HG02798 (cell line): ENCODE data around the gene CIPC.

ENCODE experiments used
- ATAC-seq: cut with Tn5 transposase; IDR thresholded peaks from one replicate; pipeline ENCODE4 v1.9.1; 2021; ENCODE audit warnings: mild to moderate bottlenecking; ENCODE audit not compliant: unreplicated experiment, poor library complexity

The CIPC gene

GRCh38 chr14:77144412-77145115 is 46.5 kb downstream of the CIPC start:
- ATAC-seq = no peak

DNA sequence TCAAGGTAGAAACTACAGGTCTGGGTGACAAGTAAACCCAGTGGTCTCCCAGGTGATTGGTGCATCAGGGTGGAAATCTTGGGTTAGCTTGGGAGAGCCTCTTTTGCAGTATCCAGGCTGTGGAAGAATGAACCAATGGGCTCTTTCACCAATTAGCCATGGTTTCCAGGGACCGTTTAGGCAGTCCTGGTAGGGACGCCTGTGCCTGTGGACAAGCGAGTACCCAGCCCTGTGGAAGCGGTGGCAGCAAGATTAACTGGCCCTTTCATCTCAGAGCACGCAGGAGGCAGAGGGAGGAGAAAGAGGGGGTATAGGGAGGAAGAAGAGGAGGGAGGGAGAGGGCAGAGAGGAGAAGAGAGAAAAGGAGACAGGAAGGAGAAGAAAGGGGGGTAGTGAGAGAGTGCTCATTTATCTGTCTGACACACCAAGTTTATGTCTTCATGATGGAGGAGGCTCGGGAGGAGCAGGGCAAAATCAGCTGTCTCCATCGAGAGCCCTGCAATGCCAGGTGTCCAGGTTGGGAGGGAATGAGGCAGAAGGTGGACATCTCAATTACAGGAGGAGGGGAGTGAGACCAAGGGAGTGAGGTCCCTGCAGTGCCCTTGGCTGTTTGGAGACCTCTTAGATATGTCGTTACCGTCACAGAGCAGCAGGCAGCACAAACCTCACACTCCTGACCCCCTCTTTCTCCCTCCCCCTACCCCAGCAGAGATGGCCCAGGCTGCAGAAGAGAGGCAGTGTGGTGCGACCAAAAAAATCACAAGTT is 48.1 kb downstream of the CIPC start:
- no peak for ATAC-seq

- no peak for ATAC-seq
Observed at GRCh38 chr14:77148510-77149231, 50.6 kb downstream of the CIPC start.

GRCh38 chr14:77151245-77151644 is 53.2 kb downstream of the CIPC start:
- ATAC-seq = no peak

DNA sequence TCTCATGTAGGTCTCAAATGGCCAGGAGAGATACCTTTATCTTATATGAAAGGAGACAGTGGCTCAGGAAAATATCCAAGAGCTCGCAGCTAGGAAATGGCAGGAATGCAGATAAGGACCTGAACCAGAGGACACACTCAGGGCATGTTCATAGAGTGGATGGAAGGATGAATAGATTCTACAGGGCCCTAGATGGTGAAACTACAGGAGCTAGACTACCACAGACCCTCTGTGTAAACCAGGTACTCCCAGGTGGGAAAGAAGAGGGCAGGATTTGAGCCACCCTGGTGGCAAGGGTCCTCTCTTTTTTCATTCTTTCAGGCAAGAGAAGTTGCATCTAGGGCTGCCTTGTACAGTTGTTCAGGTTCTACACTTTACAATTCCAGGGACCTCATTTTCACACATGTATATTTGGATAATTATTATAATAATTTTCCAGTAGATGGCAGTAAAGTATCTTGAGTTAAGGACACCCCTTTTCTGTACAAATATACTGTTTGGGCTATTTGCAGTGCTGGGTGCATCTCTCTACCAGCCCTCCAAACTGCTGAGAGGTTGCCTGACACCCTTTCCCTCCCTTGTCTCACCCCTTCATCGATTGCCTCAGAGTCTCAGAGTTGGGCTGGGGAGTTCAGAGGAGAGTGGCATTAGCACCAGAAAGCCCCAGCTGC is 54.0 kb downstream of the CIPC start:
- ATAC-seq = no peak

DNA sequence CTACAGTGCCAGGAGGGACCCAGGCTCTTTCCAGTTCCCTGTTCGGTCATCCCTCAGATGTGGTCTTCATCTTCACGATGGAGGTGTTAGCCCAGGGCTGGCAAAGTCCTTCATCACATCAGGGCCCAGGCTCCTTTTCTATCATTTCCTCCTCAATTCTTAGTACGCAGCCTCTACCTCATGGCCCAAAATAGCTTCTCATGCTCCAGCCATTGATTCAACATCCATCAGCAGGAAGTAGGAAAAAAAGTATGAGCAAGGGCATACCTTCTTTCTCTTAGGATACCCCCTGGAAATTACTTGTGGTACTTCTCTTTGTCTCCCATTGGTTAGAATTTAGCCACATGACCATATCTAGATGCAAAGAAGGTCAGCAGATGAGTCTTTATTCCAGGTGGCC is 55.7 kb downstream of the CIPC start:
- no peak for ATAC-seq

DNA sequence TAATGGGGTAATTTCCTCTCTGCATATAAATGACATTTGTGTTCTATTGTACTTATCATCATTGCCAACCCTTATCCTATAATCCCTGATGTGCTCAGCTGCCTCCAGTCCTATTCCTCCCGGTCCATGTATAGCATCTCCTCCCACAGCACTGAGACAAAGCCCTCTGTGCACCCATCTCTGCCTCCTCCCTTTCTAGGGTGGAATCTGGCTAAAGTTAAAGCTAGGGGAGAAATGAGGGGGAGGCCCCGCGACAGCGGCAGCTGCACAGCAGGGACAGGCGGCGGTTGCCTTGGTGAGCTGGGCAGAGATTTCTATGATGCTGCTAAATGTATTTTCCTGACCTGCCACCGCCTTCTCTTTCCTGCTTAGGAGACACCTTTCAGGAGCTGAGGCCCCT is 56.4 kb downstream of the CIPC start:
- ATAC-seq = no peak

GRCh38 chr14:77155083-77155482 is 57.0 kb downstream of the CIPC start:
- ATAC-seq = no peak

DNA sequence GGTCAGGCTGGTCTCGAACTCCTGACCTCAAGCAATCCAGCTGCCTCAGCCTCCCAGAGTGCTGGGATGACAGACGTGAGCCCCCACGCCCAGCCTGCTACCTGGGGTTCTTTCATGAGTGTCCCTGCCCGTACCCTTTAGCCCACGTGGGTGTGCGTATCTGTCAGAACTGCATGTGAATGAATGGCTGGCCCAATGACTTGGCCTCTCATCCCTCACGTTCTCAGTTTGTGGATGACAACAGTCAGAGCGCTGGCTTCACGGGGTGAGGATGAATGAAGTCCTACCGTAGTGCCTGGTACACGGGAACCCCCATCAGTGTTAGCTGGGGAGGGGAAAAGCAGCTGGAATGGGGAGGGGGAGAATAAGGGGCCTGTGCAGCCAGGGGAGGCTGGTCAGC is 59.7 kb downstream of the CIPC start:
- no peak for ATAC-seq

GRCh38 chr14:77158175-77158881 is 60.3 kb downstream of the CIPC start:
- no peak for ATAC-seq

DNA sequence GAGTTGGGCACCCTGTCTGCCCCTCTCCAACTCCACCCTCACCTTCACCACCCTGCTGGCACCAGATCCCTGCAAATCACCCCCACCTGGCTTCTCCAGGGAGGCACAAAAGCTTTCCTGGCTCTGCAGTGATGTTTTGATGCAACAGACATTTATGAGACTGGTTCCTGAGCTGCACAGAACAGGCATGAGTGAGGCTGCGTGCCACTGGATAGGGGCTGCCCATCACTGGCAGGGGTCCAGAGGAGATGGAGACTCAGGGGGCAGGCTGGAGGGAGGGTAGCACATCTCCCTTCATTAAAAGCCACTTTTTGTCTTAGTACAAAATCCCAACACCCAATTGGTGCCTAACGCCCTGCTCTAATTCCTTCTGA is 60.8 kb downstream of the CIPC start:
- ATAC-seq = no peak

DNA sequence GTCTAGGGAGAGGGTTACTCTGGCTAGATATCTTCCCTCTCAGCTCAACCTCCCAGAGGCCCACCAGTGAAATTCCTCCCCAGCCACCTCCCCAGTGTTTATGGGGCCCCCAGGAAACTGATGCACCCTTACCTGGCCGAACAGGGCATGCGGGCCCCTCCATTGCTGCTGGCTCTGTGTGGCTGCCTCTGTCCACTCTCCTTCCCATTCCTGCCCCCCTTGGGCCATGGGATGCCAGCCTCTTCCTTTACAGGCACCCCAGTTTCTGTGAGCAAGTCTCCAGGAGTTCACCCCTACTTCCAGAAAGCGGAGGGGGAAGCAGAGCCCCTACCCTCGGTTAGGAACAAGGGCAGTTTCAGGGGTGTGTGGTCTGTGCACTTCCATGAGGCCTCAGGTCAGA is 63.0 kb downstream of the CIPC start:
- no peak for ATAC-seq
